Measurements from ENCODE around the gene JAKMIP1.

The JAKMIP1 gene

GRCh38 chr4:6165766-6166165 lies 34.6 kb downstream of the JAKMIP1 start:
- no peak overlapping the region for H3K4me3 ChIP-seq (ENCODE audit: low read length)
- no peak for TF ChIP-seq ZNF274 (IDR thresholded peaks at IDR 0.05; ENCODE audit: low read depth, low read length)

- no peak for TF ChIP-seq ZNF274 (IDR thresholded peaks at IDR 0.05; ENCODE audit: low read depth, low read length)
- H3K4me3 ChIP-seq (ENCODE audit: low read length), result no peak overlapping the region
Observed at GRCh38 chr4:6162885-6163284, 37.5 kb downstream of the JAKMIP1 start.

- H3K4me3 ChIP-seq (ENCODE audit: low read length), result no peak overlapping the region
- no peak for TF ChIP-seq ZNF274 (IDR thresholded peaks at IDR 0.05; ENCODE audit: low read depth, low read length)
Observed at GRCh38 chr4:6161921-6162464, 38.4 kb downstream of the JAKMIP1 start.

GRCh38 chr4:6160536-6160935 lies 39.8 kb downstream of the JAKMIP1 start:
- H3K4me3 ChIP-seq (ENCODE audit: low read length), result no peak overlapping the region
- no peak for TF ChIP-seq ZNF274 (IDR thresholded peaks at IDR 0.05; ENCODE audit: low read depth, low read length)

- no peak overlapping the region for H3K4me3 ChIP-seq (ENCODE audit: low read length)
- no peak for TF ChIP-seq ZNF274 (IDR thresholded peaks at IDR 0.05; ENCODE audit: low read depth, low read length)
Observed at GRCh38 chr4:6157926-6158325, 42.4 kb downstream of the JAKMIP1 start.

GRCh38 chr4:6155996-6156750 lies 44.2 kb downstream of the JAKMIP1 start:
- no peak for TF ChIP-seq ZNF274 (IDR thresholded peaks at IDR 0.05; ENCODE audit: low read depth, low read length)

GRCh38 chr4:6154875-6155274 lies 45.5 kb downstream of the JAKMIP1 start:
- no peak for TF ChIP-seq ZNF274 (IDR thresholded peaks at IDR 0.05; ENCODE audit: low read depth, low read length)
- no peak overlapping the region for H3K4me3 ChIP-seq (ENCODE audit: low read length)

More at GRCh38 chr4:6155996-6156750, 44.2 kb downstream of the JAKMIP1 start:
- no peak overlapping the region for H3K4me3 ChIP-seq (ENCODE audit: low read length)

- no peak overlapping the region for H3K4me3 ChIP-seq (ENCODE audit: low read length)
- TF ChIP-seq ZNF274 (IDR thresholded peaks at IDR 0.05; ENCODE audit: low read depth, low read length), result no peak
Observed at GRCh38 chr4:6153874-6154273, 46.5 kb downstream of the JAKMIP1 start.

GRCh38 chr4:6152869-6153705 lies 47.3 kb downstream of the JAKMIP1 start:
- H3K4me3 ChIP-seq (ENCODE audit: low read length), result no peak overlapping the region
- no peak for TF ChIP-seq ZNF274 (IDR thresholded peaks at IDR 0.05; ENCODE audit: low read depth, low read length)

GRCh38 chr4:6150046-6150735 lies 50.2 kb downstream of the JAKMIP1 start:
- no peak for TF ChIP-seq ZNF274 (IDR thresholded peaks at IDR 0.05; ENCODE audit: low read depth, low read length)
- H3K4me3 ChIP-seq (ENCODE audit: low read length), result no peak overlapping the region

GRCh38 chr4:6148506-6149205 lies 51.7 kb downstream of the JAKMIP1 start:
- TF ChIP-seq ZNF274 (IDR thresholded peaks at IDR 0.05; ENCODE audit: low read depth, low read length), result no peak
- H3K4me3 ChIP-seq (ENCODE audit: low read length), result no peak overlapping the region

GRCh38 chr4:6147441-6147840 lies 52.9 kb downstream of the JAKMIP1 start:
- H3K4me3 ChIP-seq (ENCODE audit: low read length), result no peak overlapping the region
- no peak for TF ChIP-seq ZNF274 (IDR thresholded peaks at IDR 0.05; ENCODE audit: low read depth, low read length)

- no peak for TF ChIP-seq ZNF274 (IDR thresholded peaks at IDR 0.05; ENCODE audit: low read depth, low read length)
- no peak overlapping the region for H3K4me3 ChIP-seq (ENCODE audit: low read length)
Observed at GRCh38 chr4:6143603-6144181, 56.7 kb downstream of the JAKMIP1 start.
